ENCODE results near the gene RANGRF.

DNA sequence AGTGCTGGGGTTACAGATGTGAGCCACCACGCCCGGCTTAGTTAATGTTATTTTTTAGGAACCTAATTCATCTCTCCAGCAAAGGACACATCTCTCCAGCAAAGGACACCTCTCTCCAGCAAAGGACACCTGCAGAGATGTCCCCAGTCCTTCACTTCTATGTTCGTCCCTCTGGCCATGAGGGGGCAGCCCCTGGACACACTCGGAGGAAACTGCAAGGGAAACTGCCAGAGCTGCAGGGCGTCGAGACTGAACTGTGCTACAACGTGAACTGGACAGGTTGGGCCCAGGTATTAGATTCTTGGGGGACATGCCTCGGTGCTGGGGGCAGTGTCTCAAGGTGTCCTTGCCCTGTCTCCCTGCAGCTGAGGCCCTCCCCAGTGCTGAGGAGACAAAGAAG, 34.7 kb upstream of the RANGRF start:
- TF ChIP-seq EZH2phosphoT487 (IDR thresholded peaks at IDR 0.05; ENCODE audit: borderline replicate concordance, low read length) (no peak), EZH2 (IDR thresholded peaks at IDR 0.05; ENCODE audit: low read length, unreplicated experiment) (no peak)
- TF ChIP-seq, protein P1, sequence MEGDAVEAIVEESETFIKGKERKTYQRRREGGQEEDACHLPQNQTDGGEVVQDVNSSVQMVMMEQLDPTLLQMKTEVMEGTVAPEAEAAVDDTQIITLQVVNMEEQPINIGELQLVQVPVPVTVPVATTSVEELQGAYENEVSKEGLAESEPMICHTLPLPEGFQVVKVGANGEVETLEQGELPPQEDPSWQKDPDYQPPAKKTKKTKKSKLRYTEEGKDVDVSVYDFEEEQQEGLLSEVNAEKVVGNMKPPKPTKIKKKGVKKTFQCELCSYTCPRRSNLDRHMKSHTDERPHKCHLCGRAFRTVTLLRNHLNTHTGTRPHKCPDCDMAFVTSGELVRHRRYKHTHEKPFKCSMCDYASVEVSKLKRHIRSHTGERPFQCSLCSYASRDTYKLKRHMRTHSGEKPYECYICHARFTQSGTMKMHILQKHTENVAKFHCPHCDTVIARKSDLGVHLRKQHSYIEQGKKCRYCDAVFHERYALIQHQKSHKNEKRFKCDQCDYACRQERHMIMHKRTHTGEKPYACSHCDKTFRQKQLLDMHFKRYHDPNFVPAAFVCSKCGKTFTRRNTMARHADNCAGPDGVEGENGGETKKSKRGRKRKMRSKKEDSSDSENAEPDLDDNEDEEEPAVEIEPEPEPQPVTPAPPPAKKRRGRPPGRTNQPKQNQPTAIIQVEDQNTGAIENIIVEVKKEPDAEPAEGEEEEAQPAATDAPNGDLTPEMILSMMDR (conservative IDR thresholded peaks at IDR 0.05; ENCODE audit: low read depth, low read length) = peak; percentile 46
